BJ (cell line): ENCODE measurements around the gene CNN3. TPM values are rescaled to one million over a fixed set of nuclear protein-coding genes. Genes with fewer than 3 reads are reported as not detected.

ENCODE experiments used
- CTCF ChIA-PET: fragments of 350-600 bp; formaldehyde crosslinking; extraction: SDS; loops from one replicate; lab custom pipeline; 2021; ENCODE audit warnings: antibody characterized with exemption, inconsistent platforms; lab: Yijun Ruan, JAX
- POLR2A ChIA-PET: fragments of 300-600 bp; sonication (Branson Sonifier 250); formaldehyde crosslinking; extraction: SDS; loops from one replicate; lab custom pipeline; 2021; ENCODE audit warnings: antibody characterized with exemption; lab: Charles Lee
- DNase-seq: peaks from one replicate; pipeline ENCODE4 v3.0.0-alpha.2; 2011; ENCODE audit warnings: low read depth
- H3K27me3 ChIP-seq: 2 replicates; pipeline ENCODE4 v1.6.0; 2011; ENCODE audit warnings: low read length; ENCODE audit not compliant: control insufficient read depth, insufficient read depth
- H3K36me3 ChIP-seq: 2 replicates; pipeline ENCODE4 v1.5.1; 2011; ENCODE audit warnings: low read length; ENCODE audit not compliant: control insufficient read depth, insufficient read depth
- H3K4me3 ChIP-seq: 2 replicates; pipeline ENCODE4 v1.5.1; 2011; ENCODE audit warnings: low read depth, mild to moderate bottlenecking, control low read depth, low read length
- polyA plus RNA-seq: library from polyadenylated mRNA; depleted of rRNA; stranded (reverse); fragments of >200 nt; gene quantifications from 2 replicates; pipeline ENCODE4 v1.2.3, GENCODE V29; 2011
- TF ChIP-seq, protein P1 (sequence below): IDR thresholded peaks from 2 replicates; pipeline ENCODE4 v1.5.1; 2011; ENCODE audit warnings: low read depth, mild to moderate bottlenecking, control low read depth, inconsistent platforms, low read length, moderate library complexity; ENCODE audit not compliant: insufficient read depth

CNN3 gene
- polyA plus RNA-seq, 1 experiment = 169 TPM

DNA sequence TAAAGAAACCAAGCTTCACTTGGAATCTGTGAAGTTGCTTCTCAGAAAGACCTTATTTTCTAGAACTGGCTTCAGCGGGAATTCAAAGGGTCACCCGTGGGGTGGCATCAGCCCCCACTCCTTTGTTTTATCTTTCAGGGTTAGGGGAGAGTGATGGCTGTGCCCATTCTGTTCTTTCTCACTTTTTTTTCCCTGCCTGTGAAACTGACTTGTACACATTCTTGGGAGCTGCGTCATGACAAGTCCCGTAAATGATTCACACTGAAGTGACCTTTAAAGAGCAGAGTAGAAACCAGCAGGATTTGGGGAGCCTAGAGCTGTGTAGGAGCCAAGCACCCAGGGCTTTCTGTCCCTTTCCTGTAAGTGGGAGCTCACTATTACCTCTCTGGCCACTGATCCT is 63.0 kb downstream of the CNN3 start:
- TF ChIP-seq, protein P1, sequence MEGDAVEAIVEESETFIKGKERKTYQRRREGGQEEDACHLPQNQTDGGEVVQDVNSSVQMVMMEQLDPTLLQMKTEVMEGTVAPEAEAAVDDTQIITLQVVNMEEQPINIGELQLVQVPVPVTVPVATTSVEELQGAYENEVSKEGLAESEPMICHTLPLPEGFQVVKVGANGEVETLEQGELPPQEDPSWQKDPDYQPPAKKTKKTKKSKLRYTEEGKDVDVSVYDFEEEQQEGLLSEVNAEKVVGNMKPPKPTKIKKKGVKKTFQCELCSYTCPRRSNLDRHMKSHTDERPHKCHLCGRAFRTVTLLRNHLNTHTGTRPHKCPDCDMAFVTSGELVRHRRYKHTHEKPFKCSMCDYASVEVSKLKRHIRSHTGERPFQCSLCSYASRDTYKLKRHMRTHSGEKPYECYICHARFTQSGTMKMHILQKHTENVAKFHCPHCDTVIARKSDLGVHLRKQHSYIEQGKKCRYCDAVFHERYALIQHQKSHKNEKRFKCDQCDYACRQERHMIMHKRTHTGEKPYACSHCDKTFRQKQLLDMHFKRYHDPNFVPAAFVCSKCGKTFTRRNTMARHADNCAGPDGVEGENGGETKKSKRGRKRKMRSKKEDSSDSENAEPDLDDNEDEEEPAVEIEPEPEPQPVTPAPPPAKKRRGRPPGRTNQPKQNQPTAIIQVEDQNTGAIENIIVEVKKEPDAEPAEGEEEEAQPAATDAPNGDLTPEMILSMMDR = no peak
- DNase-seq = no peak
- POLR2A ChIA-PET = interaction anchor here (0.6 to 1.3 kb wide), 2 partner anchors 10 to 43 kb away, joined by 5 to 6 read pairs; no protein-coding TSS in a partner anchor
- H3K27me3 ChIP-seq = no peaks in the 10 kb centered on the region
- CTCF ChIA-PET = interaction anchor here (0.6 to 4.3 kb wide), 13 partner anchors 9 to 186 kb away, joined by 3 to 36 read pairs (median 5); partner anchors contain the start of gene CNN3
- H3K36me3 ChIP-seq = no peaks in the 10 kb centered on the region
- no peak overlapping the region for H3K4me3 ChIP-seq

DNA sequence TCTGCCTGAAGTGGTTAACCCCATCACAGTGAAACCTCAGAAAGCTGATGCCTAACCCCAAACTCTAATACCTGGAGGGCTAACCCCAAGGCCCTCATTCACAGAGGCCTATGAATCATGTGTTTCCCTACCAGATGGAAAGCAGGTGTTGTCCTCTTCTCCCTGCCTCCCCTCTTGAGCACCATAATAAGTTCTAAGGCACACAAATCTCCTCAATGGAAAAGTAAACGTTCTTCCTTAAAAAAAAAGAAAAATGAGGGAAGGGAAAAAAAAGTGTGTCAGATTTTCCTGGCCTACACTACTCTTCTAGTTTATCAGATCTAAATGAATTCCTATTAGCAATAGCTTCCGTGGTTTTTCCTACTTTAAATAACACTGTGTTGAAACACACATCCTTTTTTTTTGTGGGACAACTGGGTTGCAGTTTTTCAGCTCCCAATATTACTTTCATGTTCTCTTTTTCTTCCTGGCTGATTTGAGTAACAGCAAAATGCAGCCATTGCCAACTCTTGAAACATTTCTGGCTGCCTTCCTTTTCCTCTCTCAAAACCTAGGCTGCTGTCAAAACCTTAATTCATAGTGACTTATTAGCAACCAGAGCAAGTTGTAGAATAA is 63.5 kb downstream of the CNN3 start:
- Histone ChIP-seq H3K27me3 (no peaks in the 10 kb centered on the region), H3K4me3 (no peak overlapping the region), H3K36me3 (no peaks in the 10 kb centered on the region)
- ChIA-PET POLR2A (interaction anchor here (0.6 to 1.3 kb wide), 2 partner anchors 9 to 44 kb away, joined by 5 to 6 read pairs; no protein-coding TSS in a partner anchor), CTCF (interaction anchor here (0.6 to 4.3 kb wide), 14 partner anchors 9 to 187 kb away, joined by 3 to 36 read pairs (median 6); partner anchors contain the start of gene CNN3)
- TF ChIP-seq, protein P1 = no peak
- peak; percentile 66 for DNase-seq

DNA sequence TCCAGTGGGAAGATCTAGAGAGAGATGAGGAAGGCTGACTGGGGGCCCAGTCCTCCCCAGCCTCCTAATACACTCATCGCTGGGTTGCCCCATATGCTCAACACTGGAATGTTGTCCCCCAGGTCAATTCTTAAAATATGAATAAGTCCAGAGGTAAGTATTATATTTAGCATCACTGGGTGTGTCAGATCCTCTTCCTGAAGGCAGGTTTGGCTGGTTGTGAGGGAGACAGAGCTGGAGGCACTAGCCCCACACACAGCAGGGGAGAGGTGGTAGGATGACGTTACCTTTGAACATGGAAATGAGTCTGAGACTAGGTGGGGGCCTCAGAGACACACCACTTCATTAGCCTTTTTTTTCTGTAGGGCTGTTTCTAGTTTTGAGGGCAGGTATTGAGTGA is 64.2 kb downstream of the CNN3 start:
- TF ChIP-seq, protein P1 = no peak

DNA sequence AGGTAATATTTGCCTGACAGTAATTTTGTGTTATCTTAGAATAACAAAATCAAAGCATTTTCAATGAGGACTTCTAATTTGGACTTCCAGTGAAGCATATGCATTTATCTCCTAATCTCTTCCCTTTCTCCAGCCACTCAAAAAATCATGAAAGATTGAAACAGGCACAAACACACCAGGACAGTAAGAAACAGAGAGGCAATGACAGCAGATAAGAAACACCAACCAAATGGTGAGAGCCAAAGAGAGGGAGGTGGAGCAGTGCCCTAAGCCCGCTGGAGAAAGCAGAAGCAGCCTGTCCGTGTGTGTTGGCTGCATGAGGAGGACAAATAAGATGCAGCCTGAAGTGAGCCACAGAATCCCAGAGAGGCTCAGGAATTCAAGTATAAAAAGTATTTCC is 67.7 kb downstream of the CNN3 start:
- no peak overlapping the region for H3K4me3 ChIP-seq
- no peaks in the 10 kb centered on the region for H3K27me3 ChIP-seq
- CTCF ChIA-PET = interaction anchor here (0.8 to 2.2 kb wide), 4 partner anchors 26 to 190 kb away, joined by 3 to 8 read pairs (median 5); no protein-coding TSS in a partner anchor
- POLR2A ChIA-PET = no interaction called here
- TF ChIP-seq, protein P1 = no peak
- DNase-seq = no peak
- no peaks in the 10 kb centered on the region for H3K36me3 ChIP-seq

More for the DNA sequence above, 64.2 kb downstream of the CNN3 start:
- Histone ChIP-seq H3K36me3 (no peaks in the 10 kb centered on the region), H3K4me3 (no peak overlapping the region), H3K27me3 (no peaks in the 10 kb centered on the region)
- ChIA-PET POLR2A (no interaction called here), CTCF (interaction anchor here (0.7 to 4.3 kb wide), 9 partner anchors 8 to 181 kb away, joined by 3 to 36 read pairs (median 4); no protein-coding TSS in a partner anchor)
- DNase-seq = no peak

DNA sequence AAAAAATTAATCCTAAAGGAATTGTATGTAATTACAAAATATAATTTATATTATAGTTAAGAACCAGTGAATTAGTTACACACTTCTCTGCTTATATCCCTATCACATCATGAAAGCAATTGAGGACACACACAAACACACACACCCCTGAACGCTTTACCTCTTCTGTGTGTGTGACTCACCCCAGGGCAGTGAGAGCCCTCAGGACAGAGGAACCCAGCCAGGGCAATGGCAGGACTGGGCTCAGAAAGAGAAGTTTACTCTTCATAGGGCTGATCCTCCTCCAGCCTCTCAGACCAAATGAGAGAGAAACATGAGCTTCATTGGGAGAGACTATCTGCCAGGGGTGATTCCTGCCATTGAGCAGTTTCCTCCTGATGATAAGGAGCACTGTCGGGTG is 68.6 kb downstream of the CNN3 start:
- no peak for DNase-seq
- POLR2A ChIA-PET = no interaction called here
- CTCF ChIA-PET = interaction anchor here (0.6 to 2.2 kb wide), 3 partner anchors 55 to 413 kb away, joined by 3 to 8 read pairs (median 3); no protein-coding TSS in a partner anchor

More for the DNA sequence above, 68.6 kb downstream of the CNN3 start:
- TF ChIP-seq, protein P1 = no peak
- Histone ChIP-seq H3K36me3 (no peaks in the 10 kb centered on the region), H3K4me3 (no peak overlapping the region), H3K27me3 (no peaks in the 10 kb centered on the region)
